ENCODE measurements around the gene ANKZF1. TPM values are rescaled to one million over a fixed set of nuclear protein-coding genes. Genes with fewer than 3 reads are reported as not detected.

Gene ANKZF1
- total RNA-seq, 1 donor from 2014 or later = 46.3 TPM

DNA sequence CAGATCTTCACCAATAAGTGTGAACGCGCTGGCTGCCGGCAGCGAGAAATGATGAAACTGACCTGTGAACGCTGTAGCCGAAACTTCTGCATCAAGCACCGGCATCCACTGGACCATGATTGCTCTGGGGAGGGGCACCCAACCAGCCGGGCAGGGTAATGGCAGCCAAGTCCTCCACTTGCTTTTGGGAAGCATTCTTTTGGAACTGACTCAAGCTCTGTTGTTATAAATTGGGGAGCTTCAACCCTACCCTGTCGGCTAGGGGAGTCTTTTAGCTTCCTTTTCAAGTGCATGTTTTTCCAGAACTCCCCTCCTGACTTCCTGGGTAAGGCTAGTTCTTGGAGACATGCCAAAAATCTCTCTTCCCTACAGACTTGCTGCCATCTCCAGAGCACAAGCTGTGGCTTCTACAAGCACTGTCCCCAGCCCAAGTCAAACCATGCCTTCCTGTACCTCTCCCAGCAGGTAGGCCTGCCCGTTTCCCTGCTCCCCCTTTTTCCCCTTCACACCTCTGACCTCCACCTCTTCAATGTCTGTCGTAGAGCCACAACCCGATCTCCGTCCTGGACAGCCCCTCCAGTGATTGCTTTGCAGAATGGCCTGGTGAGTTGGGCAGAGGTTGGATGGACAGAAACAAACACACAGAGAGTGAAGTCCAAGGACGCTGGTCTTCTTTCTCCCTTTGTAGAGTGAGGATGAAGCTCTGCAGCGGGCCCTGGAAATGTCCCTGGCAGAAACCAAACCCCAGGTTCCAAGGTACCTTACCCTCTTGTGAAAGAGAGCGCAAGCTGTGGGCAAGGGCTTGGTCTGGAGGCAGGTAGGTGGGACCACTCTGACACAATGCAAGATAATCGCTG, 21.5 kb upstream of the ANKZF1 start:
- Histone ChIP-seq H3K4me3 (ENCODE audit: low read depth, low read length) (no peak overlapping the region), H3K36me3 (ENCODE audit: control insufficient read depth, insufficient read depth, low read length) (peaks cover 23% of the 10 kb centered on the region), H3K27me3 (ENCODE audit: control insufficient read depth, insufficient read depth, low read length) (no peaks in the 10 kb centered on the region)
- DNase-seq (ENCODE audit: low read depth) (peak; percentile 25), FAIRE-seq (no peak)
- TF ChIP-seq, protein P1, sequence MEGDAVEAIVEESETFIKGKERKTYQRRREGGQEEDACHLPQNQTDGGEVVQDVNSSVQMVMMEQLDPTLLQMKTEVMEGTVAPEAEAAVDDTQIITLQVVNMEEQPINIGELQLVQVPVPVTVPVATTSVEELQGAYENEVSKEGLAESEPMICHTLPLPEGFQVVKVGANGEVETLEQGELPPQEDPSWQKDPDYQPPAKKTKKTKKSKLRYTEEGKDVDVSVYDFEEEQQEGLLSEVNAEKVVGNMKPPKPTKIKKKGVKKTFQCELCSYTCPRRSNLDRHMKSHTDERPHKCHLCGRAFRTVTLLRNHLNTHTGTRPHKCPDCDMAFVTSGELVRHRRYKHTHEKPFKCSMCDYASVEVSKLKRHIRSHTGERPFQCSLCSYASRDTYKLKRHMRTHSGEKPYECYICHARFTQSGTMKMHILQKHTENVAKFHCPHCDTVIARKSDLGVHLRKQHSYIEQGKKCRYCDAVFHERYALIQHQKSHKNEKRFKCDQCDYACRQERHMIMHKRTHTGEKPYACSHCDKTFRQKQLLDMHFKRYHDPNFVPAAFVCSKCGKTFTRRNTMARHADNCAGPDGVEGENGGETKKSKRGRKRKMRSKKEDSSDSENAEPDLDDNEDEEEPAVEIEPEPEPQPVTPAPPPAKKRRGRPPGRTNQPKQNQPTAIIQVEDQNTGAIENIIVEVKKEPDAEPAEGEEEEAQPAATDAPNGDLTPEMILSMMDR (IDR thresholded peaks at IDR 0.05; ENCODE audit: insufficient read depth, low read length, severe bottlenecking) = no peak

DNA sequence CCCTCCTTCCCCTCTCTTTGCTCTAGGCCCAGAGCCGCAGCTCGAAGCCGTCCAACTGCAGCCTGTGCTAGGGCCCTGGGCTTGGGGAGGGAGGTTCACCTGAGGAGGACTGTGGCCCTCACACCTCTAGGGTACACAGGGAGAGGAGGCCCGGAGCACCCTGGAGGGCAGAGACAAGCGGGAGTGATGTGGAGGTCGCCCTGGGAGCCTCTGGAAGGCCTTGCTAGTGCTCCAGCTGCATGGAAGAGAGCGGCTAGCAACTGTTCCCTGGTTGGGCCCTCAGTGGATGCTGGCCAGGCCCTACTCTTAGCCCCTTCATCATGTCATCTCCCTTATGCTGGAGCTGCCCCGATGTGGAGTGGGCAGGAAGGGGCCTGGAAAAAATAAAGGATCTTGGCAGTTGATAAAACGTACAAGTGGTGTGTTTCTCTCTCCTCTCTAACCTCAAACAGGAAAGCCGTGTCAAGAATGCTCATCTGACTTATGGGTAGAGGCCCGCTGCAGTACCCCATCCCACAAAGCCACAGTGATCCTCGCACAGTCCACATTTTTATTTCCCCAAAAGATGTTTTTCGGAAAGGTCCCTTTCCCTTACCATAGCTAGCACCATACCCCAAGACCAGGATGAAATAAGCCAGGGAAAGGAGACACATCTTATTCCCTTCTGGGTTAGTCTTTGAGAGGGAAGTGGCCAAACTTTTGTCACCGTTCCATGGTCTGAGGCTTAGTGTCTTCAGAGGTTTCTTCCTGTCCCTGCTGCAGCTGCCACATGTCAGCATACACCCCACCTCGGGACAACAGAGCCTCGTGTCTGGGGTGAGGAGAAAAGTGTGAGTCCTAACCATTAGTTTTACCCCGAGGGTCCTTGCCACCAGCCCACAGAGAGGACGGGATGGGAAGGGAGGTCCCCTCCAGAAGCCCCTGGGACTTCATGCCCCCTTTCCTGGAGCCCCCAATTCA, 20.1 kb upstream of the ANKZF1 start:
- Histone ChIP-seq H3K27me3 (ENCODE audit: control insufficient read depth, insufficient read depth, low read length) (no peaks in the 10 kb centered on the region), H3K36me3 (ENCODE audit: control insufficient read depth, insufficient read depth, low read length) (peaks cover 35% of the 10 kb centered on the region), H3K4me3 (ENCODE audit: low read depth, low read length) (no peak overlapping the region)
- DNase-seq (ENCODE audit: low read depth) (no peak), FAIRE-seq (no peak)
- TF ChIP-seq, protein P1 (IDR thresholded peaks at IDR 0.05; ENCODE audit: insufficient read depth, low read length, severe bottlenecking) = no peak

DNA sequence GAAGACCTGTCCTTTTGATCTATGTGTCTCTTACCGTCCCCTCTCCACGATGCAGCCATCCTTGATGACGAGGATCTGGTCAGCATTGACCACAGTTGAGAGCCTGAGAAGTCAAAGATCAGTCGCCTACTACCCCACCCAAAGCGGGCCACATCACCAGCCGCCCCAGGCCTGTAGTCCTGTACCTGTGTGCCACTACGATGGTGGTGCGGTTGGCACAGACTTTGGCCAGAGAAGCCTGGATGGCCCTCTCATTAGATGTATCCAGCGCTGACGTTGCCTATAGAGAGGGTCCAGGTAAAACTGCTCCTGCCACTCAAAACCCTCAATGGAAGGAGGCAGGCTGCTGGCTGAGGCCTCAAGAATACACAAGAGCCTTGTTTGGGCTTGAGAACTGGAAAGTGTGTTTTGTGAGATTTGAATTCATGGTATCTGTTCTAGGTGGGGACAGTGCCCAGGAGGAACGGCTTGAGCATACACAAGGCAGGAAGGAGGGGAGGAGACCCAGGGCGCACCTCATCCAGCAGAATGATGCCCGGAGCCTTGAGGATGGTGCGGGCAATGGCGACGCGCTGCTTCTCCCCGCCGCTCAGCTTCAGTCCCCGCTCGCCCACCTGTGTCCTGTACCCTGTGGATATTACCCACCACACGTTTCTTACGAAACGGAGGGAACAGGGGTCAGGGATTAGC, 19.3 kb upstream of the ANKZF1 start:
- DNase-seq (ENCODE audit: low read depth) (no peak), FAIRE-seq (no peak)
- Histone ChIP-seq H3K27me3 (ENCODE audit: control insufficient read depth, insufficient read depth, low read length) (no peaks in the 10 kb centered on the region), H3K36me3 (ENCODE audit: control insufficient read depth, insufficient read depth, low read length) (peaks cover 41% of the 10 kb centered on the region), H3K4me3 (ENCODE audit: low read depth, low read length) (no peak overlapping the region)
- TF ChIP-seq, protein P1 (IDR thresholded peaks at IDR 0.05; ENCODE audit: insufficient read depth, low read length, severe bottlenecking) = no peak

DNA sequence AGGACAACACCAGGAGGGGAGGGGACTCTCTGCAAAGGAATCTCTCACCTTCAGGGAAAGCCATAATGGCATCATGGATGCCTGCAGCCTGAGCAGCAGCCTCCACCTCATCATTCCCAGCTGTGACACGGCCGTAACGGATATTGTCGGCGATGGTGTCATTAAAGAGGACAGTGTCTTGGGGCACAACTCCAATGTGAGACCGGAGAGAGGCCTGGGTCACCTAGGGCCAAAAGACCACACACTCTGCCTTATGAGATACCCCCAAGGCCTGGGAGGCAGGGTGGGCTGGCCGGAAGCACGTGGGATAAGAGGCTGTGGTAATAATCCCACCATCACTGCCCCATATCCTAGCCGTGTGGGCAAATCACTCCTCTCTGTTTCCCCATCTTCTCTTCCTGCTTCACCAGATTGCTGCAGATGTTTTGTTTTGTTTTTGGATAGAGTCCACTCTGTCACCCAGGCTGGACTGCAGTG, 18.7 kb upstream of the ANKZF1 start:
- Histone ChIP-seq H3K4me3 (ENCODE audit: low read depth, low read length) (no peak overlapping the region), H3K36me3 (ENCODE audit: control insufficient read depth, insufficient read depth, low read length) (peaks cover 45% of the 10 kb centered on the region), H3K27me3 (ENCODE audit: control insufficient read depth, insufficient read depth, low read length) (no peaks in the 10 kb centered on the region)
- DNase-seq (ENCODE audit: low read depth) = no peak
- FAIRE-seq = no peak
- TF ChIP-seq, protein P1 (IDR thresholded peaks at IDR 0.05; ENCODE audit: insufficient read depth, low read length, severe bottlenecking) = no peak

DNA sequence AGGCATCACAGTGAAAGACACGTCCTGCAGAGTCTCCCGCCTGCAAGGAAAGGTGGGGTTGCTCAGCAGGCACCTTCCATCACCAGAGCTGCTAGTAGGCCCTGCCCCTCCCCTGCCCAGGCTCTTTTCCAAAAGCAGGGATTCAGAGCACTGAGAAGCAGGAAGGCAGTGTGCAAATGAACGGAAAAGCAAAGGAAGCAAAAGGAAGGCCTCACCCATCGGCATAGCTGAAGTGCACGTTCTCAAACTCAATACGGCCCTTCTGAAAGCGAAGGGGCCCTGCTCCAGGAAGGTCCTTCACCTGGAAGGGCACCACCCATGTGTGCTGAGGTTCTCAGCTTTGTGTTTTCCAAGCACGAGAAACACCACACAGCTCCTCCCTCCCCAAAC, 16.6 kb upstream of the ANKZF1 start:
- no peak overlapping the region for H3K4me3 ChIP-seq (ENCODE audit: low read depth, low read length)
- DNase-seq (ENCODE audit: low read depth) (no peak), FAIRE-seq (no peak)
- TF ChIP-seq, protein P1 (IDR thresholded peaks at IDR 0.05; ENCODE audit: insufficient read depth, low read length, severe bottlenecking) = no peak
- H3K27me3 ChIP-seq (ENCODE audit: control insufficient read depth, insufficient read depth, low read length) = no peaks in the 10 kb centered on the region
- peaks cover 55% of the 10 kb centered on the region for H3K36me3 ChIP-seq (ENCODE audit: control insufficient read depth, insufficient read depth, low read length)
